ENCODE data around the gene KRT5. TPM values are rescaled to one million over a fixed set of nuclear protein-coding genes. Genes with fewer than 3 reads are reported as not detected.

Gene KRT5
- total and polyA plus RNA-seq, 2 of the 13 experiments (the other 11 are each of a cell fraction or from before 2014, with no cell fraction given): 0.08 TPM; not detected in 1

GRCh38 chr12:52519387-52519703 is 849 bp downstream of the KRT5 start:
- no peaks in the 10 kb centered on the region for H3K79me2 ChIP-seq (ENCODE audit: insufficient read depth, low read length)
- CTCF ChIA-PET (ENCODE audit: low intra/inter-chr PET ratio, low total read pairs): no interaction called here
- no peaks in the 10 kb centered on the region for H4K20me1 ChIP-seq (ENCODE audit: insufficient read depth, low read length)
- no peaks in the 10 kb centered on the region for H3K4me1 ChIP-seq (ENCODE audit: insufficient read depth, low read length)
- H3K36me3 ChIP-seq (replicated peaks in 1 of 2; ENCODE audit: control insufficient read depth in 1 of 2, insufficient read depth in 2 of 2, low read length in 2 of 2): no peaks in the 10 kb centered on the region
- BruUV-seq (replicated peaks): no TSS peak
- FAIRE-seq (no peak), ATAC-seq (no peak), DNase-seq (ENCODE audit: low spot score) (no peak)
- no peak overlapping the region for H3K4me2 ChIP-seq (ENCODE audit: low read depth, low read length)
- in situ Hi-C loops (cut with HindIII; ENCODE audit: extremely low pct_ligation_motif_present, low pct_unique_long_range_greater_than_20kb) (no loop called here), intact Hi-C loops (cut with micrococcal nuclease; ENCODE audit: unreplicated experiment) (no loop called here)
- no peak for TF ChIP-seq KLF6 (CRISPR knock-in tag; IDR thresholded peaks at IDR 0.05)
- no peak for TF ChIP-seq BRF2 (CRISPR knock-in tag; IDR thresholded peaks at IDR 0.05)
- no peak for TF ChIP-seq SMAD1 (CRISPR knock-in tag; IDR thresholded peaks at IDR 0.05; ENCODE audit: borderline replicate concordance, low read depth)
- TF ChIP-seq ZNF549 (CRISPR knock-in tag; IDR thresholded peaks at IDR 0.05): no peak
- TF ChIP-seq MZF1 (CRISPR knock-in tag; IDR thresholded peaks at IDR 0.05; ENCODE audit: borderline replicate concordance): no peak
- TF ChIP-seq GMEB2 (CRISPR knock-in tag; IDR thresholded peaks at IDR 0.05; ENCODE audit: low read depth): no peak
- no peak for TF ChIP-seq MED1 (CRISPR knock-in tag; IDR thresholded peaks at IDR 0.05)
- TF ChIP-seq FOXJ3 (CRISPR knock-in tag; IDR thresholded peaks at IDR 0.05; ENCODE audit: borderline replicate concordance): no peak
- TF ChIP-seq PRPF4 (IDR thresholded peaks at IDR 0.05; ENCODE audit: low read depth, low read length, poor library complexity, severe bottlenecking): no peak
- TF ChIP-seq ZNF597 (CRISPR knock-in tag; IDR thresholded peaks at IDR 0.05): no peak
- TF ChIP-seq ZNF292 (CRISPR knock-in tag; IDR thresholded peaks at IDR 0.05; ENCODE audit: borderline replicate concordance, low read depth): no peak
- TF ChIP-seq ZNF761 (CRISPR knock-in tag; conservative IDR thresholded peaks at IDR 0.05): no peak
- 4% methylated on average over 3 of the region's 3 CpGs for WGBS (ENCODE audit: low lambda C conversion rate)
- no peak overlapping the region for H3K27ac ChIP-seq (ENCODE audit: extremely low read length, insufficient read depth, low read length)
- POLR2A ChIA-PET: no interaction called here
- H3K27me3 ChIP-seq (ENCODE audit: control insufficient read depth in 1 of 2, insufficient read depth in 2 of 2, low read length in 2 of 2): peaks cover 2 to 8% of the 10 kb centered on the region in 2 experiments; a peak in 3 of 5 replicates
- H2AFZ ChIP-seq (ENCODE audit: low read length): no peak overlapping the region
- no peak overlapping the region for H3K9ac ChIP-seq (ENCODE audit: insufficient read depth, low read depth, low read length)
- H3K4me3 ChIP-seq (replicated peaks in 1 of 3; ENCODE audit: insufficient read depth in 1 of 3, low read depth in 2 of 3, low read length in 3 of 3): no peak overlapping the region
- no peaks in the 10 kb centered on the region for H3K9me3 ChIP-seq (ENCODE audit: low read length)
